A673 (cell line): ENCODE results near the gene C16orf74.

Experiments
- EZH2 ChIP-seq: fragments of 200-600 bp; sonication (generic); IDR thresholded peaks from 2 replicates; pipeline ENCODE4 v1.6.1; 2017; ENCODE audit warnings: borderline replicate concordance, low read depth, mild to moderate bottlenecking, mixed read lengths, antibody characterized with exemption, low read length; ENCODE audit not compliant: poor library complexity, severe bottlenecking
- TF ChIP-seq, protein P1 (sequence below): fragments of 300-800, 200-600 bp; sonication (generic); conservative IDR thresholded peaks from 2 replicates; pipeline ENCODE4 v1.5.1; 2017; ENCODE audit warnings: low read depth, mild to moderate bottlenecking, antibody characterized with exemption, low read length, moderate library complexity, mixed read lengths

DNA sequence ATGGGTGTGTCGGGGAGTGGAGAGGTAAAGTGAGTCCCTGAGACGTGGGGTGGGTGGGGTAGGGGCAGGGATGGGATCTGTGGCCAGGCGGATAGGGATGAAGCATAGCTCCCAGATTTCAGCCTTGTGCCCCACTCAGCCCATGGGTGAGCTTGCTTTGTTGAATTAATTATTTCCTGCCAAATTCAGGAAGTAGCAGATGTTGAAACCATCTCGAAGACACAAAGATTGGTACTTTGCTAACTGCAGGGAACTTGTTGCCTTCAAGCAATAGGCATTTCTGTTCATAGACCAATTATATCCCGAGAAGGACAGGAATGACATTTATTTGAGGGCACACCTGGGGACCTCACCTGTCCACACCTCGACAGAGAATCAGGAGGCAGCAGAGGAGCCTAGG is 11.0 kb upstream of the C16orf74 start:
- TF ChIP-seq, protein P1, sequence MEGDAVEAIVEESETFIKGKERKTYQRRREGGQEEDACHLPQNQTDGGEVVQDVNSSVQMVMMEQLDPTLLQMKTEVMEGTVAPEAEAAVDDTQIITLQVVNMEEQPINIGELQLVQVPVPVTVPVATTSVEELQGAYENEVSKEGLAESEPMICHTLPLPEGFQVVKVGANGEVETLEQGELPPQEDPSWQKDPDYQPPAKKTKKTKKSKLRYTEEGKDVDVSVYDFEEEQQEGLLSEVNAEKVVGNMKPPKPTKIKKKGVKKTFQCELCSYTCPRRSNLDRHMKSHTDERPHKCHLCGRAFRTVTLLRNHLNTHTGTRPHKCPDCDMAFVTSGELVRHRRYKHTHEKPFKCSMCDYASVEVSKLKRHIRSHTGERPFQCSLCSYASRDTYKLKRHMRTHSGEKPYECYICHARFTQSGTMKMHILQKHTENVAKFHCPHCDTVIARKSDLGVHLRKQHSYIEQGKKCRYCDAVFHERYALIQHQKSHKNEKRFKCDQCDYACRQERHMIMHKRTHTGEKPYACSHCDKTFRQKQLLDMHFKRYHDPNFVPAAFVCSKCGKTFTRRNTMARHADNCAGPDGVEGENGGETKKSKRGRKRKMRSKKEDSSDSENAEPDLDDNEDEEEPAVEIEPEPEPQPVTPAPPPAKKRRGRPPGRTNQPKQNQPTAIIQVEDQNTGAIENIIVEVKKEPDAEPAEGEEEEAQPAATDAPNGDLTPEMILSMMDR, result no peak
- TF ChIP-seq EZH2, result no peak
